Neural progenitor cell (in vitro differentiated cells): ENCODE results near the gene GGNBP2. TPM values are rescaled to one million over a fixed set of nuclear protein-coding genes. Genes with fewer than 3 reads are reported as not detected.

Experiments
- DNase-seq: peaks from one replicate; pipeline ENCODE4 v3.0.0-alpha.2; 2016; ENCODE audit warnings: low spot score
- H2AFZ ChIP-seq: fragments of 200-600 bp; sonication (generic); replicated peaks from 2 replicates; pipeline ENCODE4 v1.6.1; 2016; ENCODE audit warnings: antibody characterized with exemption
- H3F3A ChIP-seq: fragments of 200-600 bp; sonication (generic); 2 replicates; pipeline ENCODE4 v1.6.1; 2016; ENCODE audit warnings: antibody characterized with exemption, low read depth
- H3K27ac ChIP-seq: fragments of 200-600 bp; sonication (generic); 2 replicates; pipeline ENCODE4 v1.5.1; 2016; ENCODE audit warnings: mild to moderate bottlenecking
- H3K27me3 ChIP-seq: fragments of 200-600 bp; sonication (generic); 2 replicates; pipeline ENCODE4 v1.6.1; 2016; ENCODE audit warnings: mild to moderate bottlenecking, moderate library complexity
- H3K36me3 ChIP-seq: fragments of 200-600 bp; sonication (generic); 2 replicates; pipeline ENCODE4 v1.5.1; 2016
- H3K4me1 ChIP-seq: fragments of 200-600 bp; sonication (generic); 2 replicates; pipeline ENCODE4 v1.6.1; 2016; ENCODE audit warnings: mixed run types
- H3K4me2 ChIP-seq: fragments of 200-600 bp; sonication (generic); 2 replicates; pipeline ENCODE4 v1.6.1; 2016
- H3K4me3 ChIP-seq: fragments of 200-600 bp; sonication (generic); 2 replicates; pipeline ENCODE4 v1.5.1; 2016
- H3K79me2 ChIP-seq: fragments of 200-600 bp; sonication (generic); 2 replicates; pipeline ENCODE4 v1.6.1; 2016; ENCODE audit warnings: low read depth
- H3K9ac ChIP-seq: fragments of 200-600 bp; sonication (generic); 2 replicates; pipeline ENCODE4 v1.6.1; 2016
- H3K9me3 ChIP-seq: fragments of 200-600 bp; sonication (generic); 2 replicates; pipeline ENCODE4 v1.5.1; 2016; ENCODE audit warnings: low read depth
- H4K20me1 ChIP-seq: fragments of 200-600 bp; sonication (generic); 2 replicates; pipeline ENCODE4 v1.6.1; 2016; ENCODE audit warnings: low read depth
- H3K27ac Mint-ChIP-seq: 3 replicates; pipeline ENCODE4 v1.8.0; 2021; ENCODE audit warnings: mixed read lengths
- H3K27me3 Mint-ChIP-seq: 2 replicates; pipeline ENCODE4 v1.8.0; 2022; ENCODE audit warnings: low read depth, mild to moderate bottlenecking, inconsistent platforms, moderate library complexity, mixed read lengths; ENCODE audit not compliant: insufficient read depth
- H3K36me3 Mint-ChIP-seq: 3 replicates; pipeline ENCODE4 v1.8.0; 2021; ENCODE audit warnings: mixed read lengths
- H3K4me1 Mint-ChIP-seq: 3 replicates; pipeline ENCODE4 v1.8.0; 2021; ENCODE audit warnings: mixed read lengths
- H3K4me3 Mint-ChIP-seq: 3 replicates; pipeline ENCODE4 v1.8.0; 2021; ENCODE audit warnings: mild to moderate bottlenecking, moderate library complexity, mixed read lengths
- H3K9me3 Mint-ChIP-seq: 3 replicates; pipeline ENCODE4 v1.8.0; 2020; ENCODE audit warnings: mixed read lengths
- EZH2 ChIP-seq: fragments of 200-600 bp; sonication (generic); IDR thresholded peaks from 2 replicates; pipeline ENCODE4 v1.6.1; 2017; ENCODE audit warnings: antibody characterized with exemption, mild to moderate bottlenecking, moderate library complexity
- EZH2phosphoT487 ChIP-seq: fragments of 200-600 bp; sonication (generic); IDR thresholded peaks from 2 replicates; pipeline ENCODE4 v1.6.1; 2017; ENCODE audit warnings: antibody characterized with exemption
- total RNA-seq: library from RNA; depleted of rRNA; stranded (reverse); fragments of >200 nt; gene quantifications from 2 replicates; pipeline ENCODE4 v1.2.3, GENCODE V29; 2015; ENCODE audit warnings: low replicate concordance
- TF ChIP-seq, protein P1 (sequence below): fragments of 200-600 bp; sonication (generic); IDR thresholded peaks from 2 replicates; pipeline ENCODE4 v1.5.1; 2017; ENCODE audit warnings: antibody characterized with exemption, mild to moderate bottlenecking

Gene GGNBP2, protein sequence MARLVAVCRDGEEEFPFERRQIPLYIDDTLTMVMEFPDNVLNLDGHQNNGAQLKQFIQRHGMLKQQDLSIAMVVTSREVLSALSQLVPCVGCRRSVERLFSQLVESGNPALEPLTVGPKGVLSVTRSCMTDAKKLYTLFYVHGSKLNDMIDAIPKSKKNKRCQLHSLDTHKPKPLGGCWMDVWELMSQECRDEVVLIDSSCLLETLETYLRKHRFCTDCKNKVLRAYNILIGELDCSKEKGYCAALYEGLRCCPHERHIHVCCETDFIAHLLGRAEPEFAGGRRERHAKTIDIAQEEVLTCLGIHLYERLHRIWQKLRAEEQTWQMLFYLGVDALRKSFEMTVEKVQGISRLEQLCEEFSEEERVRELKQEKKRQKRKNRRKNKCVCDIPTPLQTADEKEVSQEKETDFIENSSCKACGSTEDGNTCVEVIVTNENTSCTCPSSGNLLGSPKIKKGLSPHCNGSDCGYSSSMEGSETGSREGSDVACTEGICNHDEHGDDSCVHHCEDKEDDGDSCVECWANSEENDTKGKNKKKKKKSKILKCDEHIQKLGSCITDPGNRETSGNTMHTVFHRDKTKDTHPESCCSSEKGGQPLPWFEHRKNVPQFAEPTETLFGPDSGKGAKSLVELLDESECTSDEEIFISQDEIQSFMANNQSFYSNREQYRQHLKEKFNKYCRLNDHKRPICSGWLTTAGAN
- 44.4 and 79.5 TPM in 2 replicates for total RNA-seq

DNA sequence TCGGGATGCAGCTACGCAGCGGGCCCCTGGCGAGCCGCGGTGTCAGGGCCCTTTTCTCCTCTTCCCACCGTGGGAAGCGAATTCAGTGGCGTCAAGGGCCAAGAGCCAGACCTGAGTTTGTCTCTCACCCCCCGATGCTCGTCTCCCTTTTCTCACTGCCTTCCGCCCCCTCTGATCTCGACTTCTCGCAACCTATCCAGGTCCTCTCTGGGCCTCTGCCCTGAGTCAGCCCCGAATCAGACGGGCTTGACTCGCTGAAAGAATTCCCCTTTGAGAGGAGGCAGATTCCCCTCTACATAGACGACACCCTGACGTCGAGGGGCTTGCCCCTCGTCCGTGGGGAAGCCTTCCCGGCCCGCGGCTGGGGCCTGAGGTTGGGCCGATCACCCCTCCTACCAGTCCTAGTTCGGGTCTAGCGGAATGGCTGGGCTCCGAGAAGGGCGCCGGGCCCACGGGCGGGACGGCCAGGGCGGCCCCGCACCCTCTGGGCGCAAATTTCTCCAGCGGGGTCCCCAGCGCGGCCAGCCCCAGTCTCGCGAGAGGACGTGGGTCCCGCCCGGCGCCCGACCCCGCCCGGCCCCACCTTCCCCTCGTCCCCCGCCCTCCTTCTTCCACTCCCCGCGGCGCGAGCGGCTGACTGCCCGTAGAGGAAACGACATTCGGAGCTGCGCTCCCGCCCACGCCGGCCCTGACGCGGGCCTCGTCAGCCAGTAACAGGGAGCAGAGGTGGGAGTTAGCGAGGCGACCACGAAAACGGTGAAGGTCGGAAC is at the start of gene GGNBP2:
GGNBP2 (plus strand) TSS at position 613 of the 770 bp plus-strand sequence. CDS start 806 bp downstream, outside the sequence.
- Histone ChIP-seq H4K20me1 (peaks cover 23% of the 10 kb centered on the region), H3K27ac (peak within 1 kb of the TSS; percentile 88), H3K4me2 (peak within 1 kb of the TSS; percentile 92), H2AFZ (peak within 1 kb of the TSS; percentile 77), H3K9me3 (no peaks in the 10 kb centered on the region), H3K4me1 (peaks cover 16% of the 10 kb centered on the region), H3F3A (peaks cover 52% of the 10 kb centered on the region), H3K79me2 (peaks cover 60% of the 10 kb centered on the region), H3K36me3 (peaks cover 2% of the 10 kb centered on the region), H3K9ac (peak within 1 kb of the TSS; percentile 90), H3K27me3 (no peaks in the 10 kb centered on the region), H3K4me3 (peak within 1 kb of the TSS; percentile 83)
- peak within 1 kb of the TSS; percentile 99 for H3K4me3 Mint-ChIP-seq
- H3K36me3 Mint-ChIP-seq = peaks cover 6% of the 10 kb centered on the region
- H3K4me1 Mint-ChIP-seq = peaks cover 22% of the 10 kb centered on the region
- DNase-seq = peak; percentile 97
- H3K27ac Mint-ChIP-seq = peak within 1 kb of the TSS; percentile 94
- H3K9me3 Mint-ChIP-seq = no peaks in the 10 kb centered on the region
- TF ChIP-seq EZH2 = no peak
- TF ChIP-seq, protein P1, sequence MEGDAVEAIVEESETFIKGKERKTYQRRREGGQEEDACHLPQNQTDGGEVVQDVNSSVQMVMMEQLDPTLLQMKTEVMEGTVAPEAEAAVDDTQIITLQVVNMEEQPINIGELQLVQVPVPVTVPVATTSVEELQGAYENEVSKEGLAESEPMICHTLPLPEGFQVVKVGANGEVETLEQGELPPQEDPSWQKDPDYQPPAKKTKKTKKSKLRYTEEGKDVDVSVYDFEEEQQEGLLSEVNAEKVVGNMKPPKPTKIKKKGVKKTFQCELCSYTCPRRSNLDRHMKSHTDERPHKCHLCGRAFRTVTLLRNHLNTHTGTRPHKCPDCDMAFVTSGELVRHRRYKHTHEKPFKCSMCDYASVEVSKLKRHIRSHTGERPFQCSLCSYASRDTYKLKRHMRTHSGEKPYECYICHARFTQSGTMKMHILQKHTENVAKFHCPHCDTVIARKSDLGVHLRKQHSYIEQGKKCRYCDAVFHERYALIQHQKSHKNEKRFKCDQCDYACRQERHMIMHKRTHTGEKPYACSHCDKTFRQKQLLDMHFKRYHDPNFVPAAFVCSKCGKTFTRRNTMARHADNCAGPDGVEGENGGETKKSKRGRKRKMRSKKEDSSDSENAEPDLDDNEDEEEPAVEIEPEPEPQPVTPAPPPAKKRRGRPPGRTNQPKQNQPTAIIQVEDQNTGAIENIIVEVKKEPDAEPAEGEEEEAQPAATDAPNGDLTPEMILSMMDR = no peak
- H3K27me3 Mint-ChIP-seq = peaks cover 2% of the 10 kb centered on the region

DNA sequence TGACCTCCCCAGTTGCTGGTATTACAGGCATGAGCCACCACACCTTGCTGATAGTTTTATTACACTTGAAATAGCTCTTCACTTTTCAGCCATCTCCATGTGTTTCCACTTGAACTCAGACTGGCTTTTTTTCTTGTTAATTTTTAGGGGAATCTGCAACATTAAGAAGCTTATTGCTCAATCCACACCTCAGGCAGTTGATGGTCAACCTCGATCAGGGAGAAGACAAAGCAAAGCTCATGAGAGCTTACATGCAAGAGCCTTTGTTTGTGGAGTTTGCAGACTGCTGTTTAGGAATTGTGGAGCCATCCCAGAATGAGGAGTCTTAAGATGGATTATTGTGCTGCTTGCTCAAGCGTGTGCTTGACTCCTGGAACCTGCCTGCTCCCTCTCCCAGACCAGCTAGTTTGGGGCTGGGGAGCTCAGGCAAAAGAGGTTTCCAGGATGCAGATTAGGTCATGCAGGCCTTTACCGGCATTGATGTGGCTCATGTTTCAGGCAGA is 49.6 kb upstream of the GGNBP2 start:
- H3K27me3 Mint-ChIP-seq = no peaks in the 10 kb centered on the region
- no peak overlapping the region for H3K4me3 ChIP-seq
- no peak overlapping the region for H2AFZ ChIP-seq
- peak overlapping the region; percentile 8 for H3K9ac ChIP-seq
- H3K27me3 ChIP-seq = no peaks in the 10 kb centered on the region
- H3K36me3 ChIP-seq = no peaks in the 10 kb centered on the region
- no peaks in the 10 kb centered on the region for H3K9me3 Mint-ChIP-seq
- DNase-seq = peak; percentile 39
- peaks cover 23% of the 10 kb centered on the region for H3K79me2 ChIP-seq
- peak overlapping the region; percentile 96 for H3K27ac Mint-ChIP-seq
- H3K27ac ChIP-seq = peak overlapping the region; percentile 77
- H3K4me1 Mint-ChIP-seq = peaks cover 40% of the 10 kb centered on the region
- peaks cover 61% of the 10 kb centered on the region for H4K20me1 ChIP-seq
- no peak for TF ChIP-seq EZH2
- H3K36me3 Mint-ChIP-seq = peaks cover 22% of the 10 kb centered on the region
- peaks cover 13% of the 10 kb centered on the region for H3K4me1 ChIP-seq
- H3F3A ChIP-seq = peaks cover 50% of the 10 kb centered on the region
- H3K4me2 ChIP-seq = no peak overlapping the region
- H3K9me3 ChIP-seq = no peaks in the 10 kb centered on the region
- peak overlapping the region; percentile 3 for H3K4me3 Mint-ChIP-seq

GRCh38 chr17:36496018-36496789 is 48.5 kb upstream of the GGNBP2 start:
- H4K20me1 ChIP-seq = peaks cover 52% of the 10 kb centered on the region
- H3K79me2 ChIP-seq = peaks cover 12% of the 10 kb centered on the region
- TF ChIP-seq EZH2 (no peak), EZH2phosphoT487 (no peak)
- TF ChIP-seq, protein P1 = no peak
- H3K27ac ChIP-seq = peak overlapping the region; percentile 77
- no peak overlapping the region for H3K9ac ChIP-seq
- H3K36me3 ChIP-seq = no peaks in the 10 kb centered on the region
- no peak overlapping the region for H3K4me2 ChIP-seq
- DNase-seq = peak; percentile 55
- H3K9me3 ChIP-seq = no peaks in the 10 kb centered on the region
- H3K4me3 ChIP-seq = no peak overlapping the region
- Mint-ChIP-seq H3K36me3 (peaks cover 19% of the 10 kb centered on the region), H3K27me3 (no peaks in the 10 kb centered on the region), H3K4me3 (peak overlapping the region; percentile 74), H3K4me1 (peaks cover 40% of the 10 kb centered on the region), H3K9me3 (no peaks in the 10 kb centered on the region), H3K27ac (peak overlapping the region; percentile 98)
- H3F3A ChIP-seq = peaks cover 50% of the 10 kb centered on the region
- H2AFZ ChIP-seq = no peak overlapping the region
- no peaks in the 10 kb centered on the region for H3K27me3 ChIP-seq
- H3K4me1 ChIP-seq = peaks cover 13% of the 10 kb centered on the region
